Measurements from ENCODE around the gene TMEM131L. TPM values are rescaled to one million over a fixed set of nuclear protein-coding genes. Genes with fewer than 3 reads are reported as not detected.
A peak's percentile ranks its signal among the peaks of the same experiment; 100 is the strongest.

The TMEM131L gene
- total and polyA plus RNA-seq, 9 donors, result 3.6 to 18.4 (median 10.7) TPM

DNA sequence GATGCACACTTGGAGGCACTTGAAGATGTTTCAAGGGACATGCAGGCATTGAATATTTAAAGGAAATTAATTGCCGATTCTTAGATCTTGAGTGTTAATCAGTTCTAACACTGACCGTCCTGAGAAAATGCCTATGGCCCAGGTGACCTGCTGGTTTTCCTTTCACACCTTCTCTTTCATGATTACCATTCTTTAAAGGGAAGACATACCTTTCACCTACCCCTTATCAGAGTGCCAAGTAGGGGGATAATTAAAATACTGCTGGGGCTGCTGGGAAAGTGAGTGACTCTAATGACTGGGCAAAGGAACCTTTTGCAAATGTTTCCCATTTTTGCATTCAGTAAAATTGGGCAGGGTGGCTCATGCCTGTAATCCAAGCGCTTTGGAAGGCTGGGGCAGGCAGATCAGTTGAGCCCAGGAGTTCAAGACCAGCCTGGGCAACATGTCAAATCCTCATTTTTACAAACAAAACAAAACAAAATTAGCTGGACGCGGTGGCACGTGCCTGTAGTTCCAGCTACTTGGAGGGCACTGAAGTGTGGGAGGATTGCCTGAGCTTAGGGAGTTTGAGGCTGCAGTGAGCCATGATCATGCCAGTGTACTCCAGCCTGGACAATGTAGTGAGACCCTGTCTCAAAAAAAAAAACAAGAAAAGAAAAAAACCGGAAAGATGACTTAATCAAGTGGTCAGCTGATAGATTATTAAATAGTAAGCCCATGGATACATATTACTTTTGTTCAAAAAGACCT is 44.3 kb downstream of the TMEM131L start:
- TF ChIP-seq EP300 (IDR thresholded peaks at IDR 0.05), result no peak
- TF ChIP-seq, protein P1, sequence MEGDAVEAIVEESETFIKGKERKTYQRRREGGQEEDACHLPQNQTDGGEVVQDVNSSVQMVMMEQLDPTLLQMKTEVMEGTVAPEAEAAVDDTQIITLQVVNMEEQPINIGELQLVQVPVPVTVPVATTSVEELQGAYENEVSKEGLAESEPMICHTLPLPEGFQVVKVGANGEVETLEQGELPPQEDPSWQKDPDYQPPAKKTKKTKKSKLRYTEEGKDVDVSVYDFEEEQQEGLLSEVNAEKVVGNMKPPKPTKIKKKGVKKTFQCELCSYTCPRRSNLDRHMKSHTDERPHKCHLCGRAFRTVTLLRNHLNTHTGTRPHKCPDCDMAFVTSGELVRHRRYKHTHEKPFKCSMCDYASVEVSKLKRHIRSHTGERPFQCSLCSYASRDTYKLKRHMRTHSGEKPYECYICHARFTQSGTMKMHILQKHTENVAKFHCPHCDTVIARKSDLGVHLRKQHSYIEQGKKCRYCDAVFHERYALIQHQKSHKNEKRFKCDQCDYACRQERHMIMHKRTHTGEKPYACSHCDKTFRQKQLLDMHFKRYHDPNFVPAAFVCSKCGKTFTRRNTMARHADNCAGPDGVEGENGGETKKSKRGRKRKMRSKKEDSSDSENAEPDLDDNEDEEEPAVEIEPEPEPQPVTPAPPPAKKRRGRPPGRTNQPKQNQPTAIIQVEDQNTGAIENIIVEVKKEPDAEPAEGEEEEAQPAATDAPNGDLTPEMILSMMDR (IDR thresholded peaks at IDR 0.05), result no peak
- TF ChIP-seq POLR2A (IDR thresholded peaks at IDR 0.05), result no peak
- 86 to 89% (median 87%) methylated on average over 7 of the region's 7 CpGs for WGBS, 3 donors
- Histone ChIP-seq H3K36me3 (no peaks in the 10 kb centered on the region), H3K4me3 (no peak overlapping the region), H3K9me3 (no peaks in the 10 kb centered on the region), H3K4me1 (ENCODE audit: insufficient read depth) (peaks cover 5% of the 10 kb centered on the region), H3K27me3 (no peaks in the 10 kb centered on the region), H3K27ac (no peak overlapping the region)
- DNase-seq, result no peak
- intact Hi-C loops (cut with DNase I), result no loop called here

DNA sequence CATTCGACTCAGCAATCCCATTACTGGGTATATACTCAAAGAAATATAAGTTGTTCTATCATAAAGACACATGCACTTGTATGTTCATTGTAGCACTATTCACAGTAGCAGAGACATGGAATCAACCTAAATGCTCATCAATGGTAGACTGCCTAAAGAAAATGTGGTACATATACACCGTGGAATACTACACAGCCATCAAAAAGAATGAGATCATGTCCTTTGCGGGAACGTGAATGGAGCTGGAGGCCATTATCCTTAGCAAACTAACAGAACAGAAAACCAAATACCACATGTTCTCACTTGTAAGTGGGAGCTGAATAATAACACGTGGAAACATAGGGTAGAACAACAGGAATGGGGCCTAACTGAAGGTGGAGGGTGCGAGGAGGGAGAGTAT is 44.9 kb downstream of the TMEM131L start:
- H3K4me1 ChIP-seq (ENCODE audit: insufficient read depth), result peaks cover 5% of the 10 kb centered on the region
- H3K36me3 ChIP-seq, result no peaks in the 10 kb centered on the region
- H3K4me3 ChIP-seq, result no peak overlapping the region
- no peaks in the 10 kb centered on the region for H3K27me3 ChIP-seq
- H3K27ac ChIP-seq, result no peak overlapping the region
- whole genome bisulfite sequencing, 3 donors, result 88 to 98% (median 97%) methylated on average over 6 of the region's 6 CpGs
- DNase-seq, result no peak
- intact Hi-C loops (cut with DNase I), result no loop called here
- TF ChIP-seq POLR2A (IDR thresholded peaks at IDR 0.05), result no peak
- no peak for TF ChIP-seq EP300 (IDR thresholded peaks at IDR 0.05)
- TF ChIP-seq, protein P1 (IDR thresholded peaks at IDR 0.05), result no peak
- H3K9me3 ChIP-seq, result no peaks in the 10 kb centered on the region

DNA sequence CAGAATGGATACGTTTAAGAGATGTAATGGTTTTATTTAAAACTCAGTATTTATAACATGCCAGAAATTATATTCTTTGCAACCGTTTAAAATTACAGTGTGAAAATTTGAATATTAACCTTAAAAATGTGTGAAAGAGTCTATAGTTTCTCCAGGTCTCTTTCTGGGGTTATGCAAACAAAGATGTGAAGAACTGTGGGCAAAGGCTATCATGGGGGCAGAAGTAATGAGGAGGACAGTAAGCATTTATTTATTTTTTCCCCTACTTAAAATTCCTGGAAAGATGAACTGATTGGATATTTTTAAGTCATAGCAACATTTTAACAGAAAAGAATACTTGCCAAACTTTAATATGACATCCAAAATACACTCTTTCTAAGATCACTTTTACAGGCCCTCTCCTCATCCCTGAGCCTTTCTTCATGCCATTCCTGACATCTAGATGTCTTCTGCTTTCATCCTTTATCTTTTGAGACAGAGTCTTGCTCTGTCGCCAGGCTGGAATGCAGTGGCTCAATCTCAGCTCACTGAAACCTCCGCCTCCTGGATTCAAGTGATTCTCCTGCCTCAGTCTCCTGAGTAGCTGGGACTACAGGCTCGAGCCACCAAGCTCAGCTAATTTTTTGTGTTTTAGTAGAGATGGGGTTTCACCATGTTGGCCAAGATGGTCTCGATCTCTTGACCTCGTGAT is 46.1 kb downstream of the TMEM131L start:
- intact Hi-C loops (cut with DNase I), result no loop called here
- TF ChIP-seq, protein P1 (IDR thresholded peaks at IDR 0.05), result no peak
- TF ChIP-seq EP300 (IDR thresholded peaks at IDR 0.05), result no peak
- no peak for TF ChIP-seq POLR2A (IDR thresholded peaks at IDR 0.05)
- DNase-seq, result no peak
- H3K36me3 ChIP-seq, result no peaks in the 10 kb centered on the region
- no peaks in the 10 kb centered on the region for H3K9me3 ChIP-seq
- no peak overlapping the region for H3K27ac ChIP-seq
- H3K27me3 ChIP-seq, result no peaks in the 10 kb centered on the region
- H3K4me1 ChIP-seq (ENCODE audit: insufficient read depth), result peaks cover 5% of the 10 kb centered on the region
- H3K4me3 ChIP-seq, result no peak overlapping the region
- 61 to 74% (median 61%) methylated on average over 7 of the region's 7 CpGs for WGBS, 3 donors

DNA sequence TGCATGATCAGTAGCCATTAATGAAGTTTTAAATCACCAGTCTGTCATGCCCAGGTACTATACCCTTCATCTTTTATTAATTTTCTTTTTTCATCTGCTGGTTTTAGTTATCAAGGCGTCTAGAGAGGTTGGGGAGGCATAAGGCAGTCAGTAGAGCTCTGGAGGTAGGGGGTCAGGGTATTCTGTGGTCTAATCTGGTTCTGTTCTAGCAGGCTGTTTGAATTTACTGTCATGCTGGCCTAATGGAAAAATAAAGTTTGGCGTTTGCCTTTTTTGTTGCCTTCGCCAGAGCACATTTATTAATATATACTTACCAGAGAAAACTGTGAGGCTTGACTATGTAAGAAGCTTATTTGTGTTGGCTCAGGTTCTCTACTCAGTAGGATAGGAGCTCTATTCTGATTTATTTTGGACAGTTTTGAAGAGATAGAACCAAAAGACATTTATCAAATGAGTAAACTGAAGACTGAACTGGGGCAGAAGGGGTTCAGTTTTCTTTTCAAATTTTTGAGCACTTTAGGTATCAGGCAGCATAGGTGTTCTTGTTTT is 46.9 kb downstream of the TMEM131L start:
- intact Hi-C loops (cut with DNase I), result no loop called here
- Histone ChIP-seq H3K27ac (peak overlapping the region in 1 of 2 donors; percentile 30), H3K4me3 (no peak overlapping the region), H3K9me3 (no peaks in the 10 kb centered on the region), H3K36me3 (no peaks in the 10 kb centered on the region), H3K4me1 (ENCODE audit: insufficient read depth) (peaks cover 5% of the 10 kb centered on the region), H3K27me3 (no peaks in the 10 kb centered on the region)
- no peak for DNase-seq
- 32 to 37% (median 34%) methylated on average over 3 of the region's 3 CpGs for WGBS, 3 donors
- no peak for TF ChIP-seq EP300 (IDR thresholded peaks at IDR 0.05)
- TF ChIP-seq, protein P1 (IDR thresholded peaks at IDR 0.05), result no peak
